Colonic mucosa (tissue), 4 donors: Measurements from ENCODE around the gene PLXNA4. TPM values are rescaled to one million over a fixed set of nuclear protein-coding genes. Genes with fewer than 3 reads are reported as not detected.

Experiments used
- DNase-seq: peaks from one replicate; pipeline ENCODE4 v3.0.0-alpha.2; 2020
- H3K27ac ChIP-seq: fragments of 200-600 bp; one replicate; pipeline ENCODE4 v1.8.0; 2021
- H3K27me3 ChIP-seq: fragments of 200-600 bp; one replicate; pipeline ENCODE4 v1.8.0; 2021
- H3K36me3 ChIP-seq: fragments of 200-600 bp; one replicate; pipeline ENCODE4 v1.8.0; 2021
- H3K4me1 ChIP-seq: fragments of 200-600 bp; one replicate; pipeline ENCODE4 v1.8.0; 2021; ENCODE audit warnings: mild to moderate bottlenecking
- H3K4me3 ChIP-seq: fragments of 200-600 bp; one replicate; pipeline ENCODE4 v1.8.0; 2021
- H3K9ac ChIP-seq, 2 donors: one replicate each; pipeline ENCODE4 v1.7.0; 2013; ENCODE audit warnings: control low read depth in 2 of 2, low read depth in 2 of 2, low read length in 2 of 2
- H3K9me3 ChIP-seq: fragments of 200-600 bp; one replicate; pipeline ENCODE4 v1.8.0; 2021
- intact Hi-C: fragments of 100-400 bp; cut with DNase I; formaldehyde crosslinking; loops from one replicate; pipeline ENCODE4 v1.14.1; 2022
- total RNA-seq, 2 donors: library from RNA; stranded (reverse); fragmentation: NEBNext Ultra II Directional in 1 of 2; extraction: Animal tissue kit (Norgen Biotek cat#: 25700) in 1 of 2; gene quantifications; one replicate each; pipeline ENCODE4 v1.2.1, GENCODE V29; 2021
- TF ChIP-seq, protein P1 (sequence below): fragments of 200-600 bp; IDR thresholded peaks from one replicate; pipeline ENCODE4 v1.8.0; 2022; ENCODE audit warnings: antibody characterized with exemption, mild to moderate bottlenecking
- donor health status: healthy.
- donor health status: DM: no; HTN: no; CAD: no.
- donor health status: DM: no; HTN: no; CAD: no.

The PLXNA4 gene
- total RNA-seq, 2 donors from 2014 or later: 0.15 to 0.77 TPM

DNA sequence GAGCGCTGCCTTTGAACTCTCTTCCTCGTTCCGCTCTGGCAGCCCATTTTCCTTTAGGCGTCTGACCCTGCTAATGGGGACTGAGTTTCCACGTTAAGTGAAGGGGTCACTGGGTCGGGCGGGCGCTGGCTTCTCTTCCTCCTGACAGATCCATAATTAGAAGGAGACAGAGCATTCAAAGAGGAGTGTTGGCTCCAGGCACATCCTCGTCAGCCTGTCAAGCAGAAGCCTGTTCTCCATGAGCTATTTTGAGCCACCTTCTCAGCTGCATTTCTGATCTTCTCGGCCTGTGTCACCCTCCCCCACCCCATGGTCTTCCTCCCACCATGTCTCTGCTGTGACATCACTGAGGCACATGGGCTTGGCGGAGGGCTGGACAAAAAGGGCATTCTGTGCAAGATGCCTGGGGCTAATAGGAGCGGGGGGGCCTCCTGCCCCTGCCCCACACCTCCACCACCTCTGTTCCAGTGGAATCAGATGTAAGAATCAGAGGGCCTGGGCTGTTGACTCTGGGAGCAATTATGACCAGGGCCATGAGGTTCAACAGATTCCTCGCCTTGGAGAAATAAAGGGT is 248.1 kb downstream of the PLXNA4 start:
- Histone ChIP-seq H3K9ac (no peak overlapping the region), H3K27me3 (no peaks in the 10 kb centered on the region), H3K4me3 (no peak overlapping the region), H3K27ac (no peak overlapping the region), H3K9me3 (no peaks in the 10 kb centered on the region), H3K36me3 (no peaks in the 10 kb centered on the region), H3K4me1 (no peaks in the 10 kb centered on the region)
- TF ChIP-seq, protein P1, sequence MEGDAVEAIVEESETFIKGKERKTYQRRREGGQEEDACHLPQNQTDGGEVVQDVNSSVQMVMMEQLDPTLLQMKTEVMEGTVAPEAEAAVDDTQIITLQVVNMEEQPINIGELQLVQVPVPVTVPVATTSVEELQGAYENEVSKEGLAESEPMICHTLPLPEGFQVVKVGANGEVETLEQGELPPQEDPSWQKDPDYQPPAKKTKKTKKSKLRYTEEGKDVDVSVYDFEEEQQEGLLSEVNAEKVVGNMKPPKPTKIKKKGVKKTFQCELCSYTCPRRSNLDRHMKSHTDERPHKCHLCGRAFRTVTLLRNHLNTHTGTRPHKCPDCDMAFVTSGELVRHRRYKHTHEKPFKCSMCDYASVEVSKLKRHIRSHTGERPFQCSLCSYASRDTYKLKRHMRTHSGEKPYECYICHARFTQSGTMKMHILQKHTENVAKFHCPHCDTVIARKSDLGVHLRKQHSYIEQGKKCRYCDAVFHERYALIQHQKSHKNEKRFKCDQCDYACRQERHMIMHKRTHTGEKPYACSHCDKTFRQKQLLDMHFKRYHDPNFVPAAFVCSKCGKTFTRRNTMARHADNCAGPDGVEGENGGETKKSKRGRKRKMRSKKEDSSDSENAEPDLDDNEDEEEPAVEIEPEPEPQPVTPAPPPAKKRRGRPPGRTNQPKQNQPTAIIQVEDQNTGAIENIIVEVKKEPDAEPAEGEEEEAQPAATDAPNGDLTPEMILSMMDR: no peak
- intact Hi-C loops: no loop called here
- no peak for DNase-seq

DNA sequence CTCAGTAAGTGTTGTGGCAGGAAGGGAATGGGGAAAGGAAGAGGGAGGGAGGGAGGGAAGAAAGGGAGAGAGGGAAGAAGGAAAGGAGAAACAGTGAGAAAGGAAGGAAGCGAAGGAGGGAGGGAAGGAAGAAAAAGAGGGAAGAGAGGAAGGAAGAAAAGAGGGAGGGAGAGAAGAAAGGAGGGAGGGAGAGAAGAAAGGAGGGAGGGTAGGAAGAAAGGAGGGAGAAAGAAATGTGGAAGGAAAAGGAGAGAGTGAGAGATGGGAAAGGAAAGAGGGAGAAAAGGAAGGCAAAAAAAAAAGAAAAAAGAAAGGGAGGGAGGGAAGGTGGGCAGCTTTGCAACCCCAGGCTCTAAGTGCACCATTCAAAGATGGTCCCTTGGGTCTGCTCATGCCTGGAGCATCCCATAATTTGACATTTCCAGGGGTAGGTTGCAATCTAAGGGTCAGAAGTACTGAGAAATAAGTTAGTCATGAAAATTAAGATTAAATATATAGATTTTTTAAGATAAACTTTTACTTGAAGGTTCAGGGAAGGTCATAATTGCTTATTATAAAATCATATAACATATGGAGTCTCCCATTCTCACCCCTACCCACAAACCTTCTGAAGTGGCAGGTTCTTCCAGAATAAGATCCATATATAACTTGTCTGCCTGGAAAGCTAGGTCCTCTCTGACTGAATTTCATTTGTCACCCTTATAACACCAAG is 249.2 kb downstream of the PLXNA4 start:
- H3K4me3 ChIP-seq: no peak overlapping the region
- no peak for DNase-seq
- H3K9me3 ChIP-seq: no peaks in the 10 kb centered on the region
- intact Hi-C loops: no loop called here
- no peak overlapping the region for H3K27ac ChIP-seq
- no peaks in the 10 kb centered on the region for H3K36me3 ChIP-seq
- no peaks in the 10 kb centered on the region for H3K4me1 ChIP-seq
- TF ChIP-seq, protein P1: no peak
- H3K9ac ChIP-seq: no peak overlapping the region
- no peaks in the 10 kb centered on the region for H3K27me3 ChIP-seq

DNA sequence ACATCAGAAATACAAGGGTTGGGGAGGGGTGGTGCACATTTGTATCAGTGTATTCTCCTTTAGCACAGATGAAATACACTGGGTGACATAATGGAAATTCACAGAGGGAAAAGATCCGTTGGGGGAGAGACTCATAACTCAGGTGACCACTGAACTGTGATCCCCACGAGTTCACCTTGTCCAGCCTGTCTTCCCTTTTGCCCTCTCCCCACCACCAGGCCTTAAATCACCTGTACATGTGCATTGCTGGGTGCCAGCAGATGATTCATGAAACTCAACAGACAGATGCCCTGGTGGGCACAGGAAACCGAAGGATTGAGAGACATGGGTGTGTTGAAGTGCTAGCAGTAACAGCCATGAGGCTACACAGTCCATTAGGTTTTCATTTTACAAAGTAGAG is 253.3 kb downstream of the PLXNA4 start:
- Histone ChIP-seq H3K27ac (no peak overlapping the region), H3K9ac (no peak overlapping the region), H3K9me3 (no peaks in the 10 kb centered on the region), H3K27me3 (no peaks in the 10 kb centered on the region), H3K36me3 (no peaks in the 10 kb centered on the region), H3K4me1 (peaks cover 9% of the 10 kb centered on the region), H3K4me3 (no peak overlapping the region)
- TF ChIP-seq, protein P1: no peak
- intact Hi-C loops: loop anchor here (5.0 kb wide), 1 partner anchor 69 kb away; no protein-coding TSS in a partner anchor
- DNase-seq: no peak

DNA sequence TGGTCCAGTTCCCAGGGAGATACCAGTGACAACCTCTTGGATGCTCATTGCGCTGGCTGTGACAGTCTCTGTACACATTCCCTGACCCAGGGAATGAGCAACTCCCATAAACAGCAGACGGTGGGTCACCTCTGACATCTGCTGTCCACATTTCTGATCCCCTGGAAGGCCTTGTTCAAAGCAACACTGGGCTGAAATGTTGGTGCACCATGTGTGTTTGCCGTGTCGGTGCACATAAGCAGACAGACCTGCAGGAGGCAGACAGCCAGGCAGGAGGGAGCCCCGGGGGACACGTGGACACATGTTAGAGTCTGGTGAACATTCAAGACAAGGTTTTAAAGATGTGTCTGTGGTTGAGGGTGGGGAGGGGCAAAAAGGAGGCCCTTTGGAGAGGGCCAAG is 254.9 kb downstream of the PLXNA4 start:
- DNase-seq: no peak
- intact Hi-C loops: loop anchor here (5.0 kb wide), 1 partner anchor 71 kb away; no protein-coding TSS in a partner anchor

DNA sequence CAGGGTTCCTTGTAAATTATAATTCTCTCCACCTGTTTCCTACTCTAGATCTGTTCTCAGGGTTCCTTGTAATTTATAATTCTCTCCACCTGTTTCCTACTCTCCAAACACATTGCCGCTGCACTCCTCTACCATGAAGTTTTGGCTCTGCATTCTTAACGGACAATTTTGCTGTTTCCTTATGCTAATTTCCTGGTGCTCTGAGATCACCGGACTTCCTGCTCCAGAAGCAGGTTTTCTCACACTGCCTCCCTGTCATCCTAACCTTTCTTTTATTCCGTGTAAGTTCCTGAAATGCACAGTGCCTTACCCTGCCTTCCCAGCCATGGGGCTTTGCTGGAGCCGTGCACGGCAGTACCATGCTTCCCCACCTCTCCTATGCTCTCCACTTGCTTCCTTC is 256.8 kb downstream of the PLXNA4 start:
- Histone ChIP-seq H3K4me3 (no peak overlapping the region), H3K4me1 (peaks cover 9% of the 10 kb centered on the region), H3K9ac (no peak overlapping the region), H3K27me3 (no peaks in the 10 kb centered on the region), H3K36me3 (no peaks in the 10 kb centered on the region), H3K27ac (peak overlapping the region; percentile 9), H3K9me3 (no peaks in the 10 kb centered on the region)
- intact Hi-C loops: loop anchor here (2.0 kb wide), 1 partner anchor 261 kb away; no protein-coding TSS in a partner anchor
- no peak for DNase-seq
- TF ChIP-seq, protein P1: no peak

More for the DNA sequence above, 254.9 kb downstream of the PLXNA4 start:
- Histone ChIP-seq H3K27me3 (no peaks in the 10 kb centered on the region), H3K9me3 (no peaks in the 10 kb centered on the region), H3K36me3 (no peaks in the 10 kb centered on the region), H3K9ac (no peak overlapping the region), H3K4me1 (peaks cover 9% of the 10 kb centered on the region), H3K27ac (no peak overlapping the region), H3K4me3 (no peak overlapping the region)
- TF ChIP-seq, protein P1: no peak
